ENCODE measurements around the gene RNF150.

Gene RNF150

DNA sequence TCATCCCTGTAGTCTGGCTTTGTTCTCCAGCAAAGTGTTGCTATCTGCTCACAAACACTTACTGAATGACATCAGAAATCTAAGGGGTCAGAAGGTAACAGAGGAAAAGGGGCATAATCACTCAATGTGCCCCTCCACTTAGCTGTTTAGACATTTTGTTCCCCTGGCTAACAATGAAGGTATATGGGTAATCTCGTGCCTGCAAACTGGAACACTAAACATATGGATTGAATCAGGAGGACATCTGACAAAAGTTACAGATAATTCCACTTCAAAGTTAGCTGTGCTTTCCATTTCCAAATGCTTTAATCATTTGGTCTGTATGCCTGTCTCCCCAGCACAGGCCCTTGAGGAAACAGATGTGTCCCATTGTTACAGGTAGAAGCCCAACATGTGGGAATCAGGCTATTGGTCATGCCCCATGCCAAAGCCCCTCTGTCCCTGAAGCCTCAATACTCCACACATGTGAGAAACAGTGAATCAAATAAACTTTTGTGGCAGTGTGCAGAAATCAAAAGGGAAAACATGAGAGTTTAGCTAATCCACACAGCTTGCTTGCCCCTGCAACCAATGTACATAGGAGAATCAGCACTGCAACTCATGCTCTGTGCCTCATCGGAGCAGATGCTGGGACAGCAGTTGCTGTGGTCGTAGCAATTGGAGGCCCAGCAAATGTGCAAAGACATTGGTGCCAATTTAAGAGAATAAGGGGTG, 111.7 kb downstream of the RNF150 start:
- no peak for DNase-seq

- DNase-seq, result no peak
Measured at GRCh38 chr4:141020801-141021261, 112.4 kb downstream of the RNF150 start.

- no peak for DNase-seq
Measured at GRCh38 chr4:141019768-141020167, 113.5 kb downstream of the RNF150 start.

DNA sequence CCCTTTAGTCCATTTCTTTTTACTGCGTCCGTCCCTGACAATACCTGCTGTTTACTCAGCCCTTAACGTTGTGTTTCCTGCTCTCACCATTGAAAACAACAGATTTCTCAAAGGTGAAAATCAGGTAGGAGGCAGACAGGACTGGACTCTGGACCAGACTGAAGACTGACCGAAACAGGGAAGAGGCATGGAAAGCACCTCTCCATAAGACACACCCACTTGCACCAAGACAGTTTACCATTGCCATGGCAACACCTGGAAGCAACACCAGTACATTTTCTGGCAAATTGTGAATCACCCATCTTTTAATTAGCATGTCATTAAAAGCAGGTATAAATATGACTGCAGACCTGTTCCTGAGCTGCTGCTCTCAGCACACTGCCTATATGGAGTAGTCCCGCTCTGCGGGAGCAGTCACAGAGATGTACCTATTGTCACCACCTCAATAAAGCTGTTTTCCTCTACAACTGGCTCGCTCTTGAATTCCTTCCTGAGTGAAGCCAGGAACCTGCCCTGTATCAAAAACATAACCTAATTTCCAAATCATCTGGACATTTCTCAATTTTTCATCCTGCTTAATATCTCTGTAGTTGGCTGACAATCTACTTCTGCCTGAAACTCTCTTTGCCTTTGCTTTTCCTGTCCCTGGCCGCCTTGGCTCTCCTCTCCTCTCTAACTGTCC, 117.0 kb downstream of the RNF150 start:
- no peak for DNase-seq

DNA sequence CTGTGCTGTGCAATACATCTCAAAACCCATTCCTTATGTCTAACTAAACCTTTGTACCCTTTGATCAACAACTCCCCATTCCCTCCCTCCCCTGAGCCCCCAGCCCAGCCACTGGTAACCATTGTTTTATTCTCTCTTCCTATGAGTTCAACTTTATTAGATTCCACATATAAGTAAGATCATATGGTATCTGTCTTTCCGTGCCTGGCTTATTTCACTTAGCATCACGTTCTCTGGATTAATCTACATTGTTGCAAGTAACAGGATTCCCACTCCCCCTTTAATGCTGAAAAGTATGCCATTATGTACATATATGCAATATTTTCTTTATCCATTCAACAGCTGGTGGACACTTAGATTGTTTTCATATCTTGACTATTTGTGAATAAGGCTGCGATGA, 119.4 kb downstream of the RNF150 start:
- DNase-seq, result no peak

DNA sequence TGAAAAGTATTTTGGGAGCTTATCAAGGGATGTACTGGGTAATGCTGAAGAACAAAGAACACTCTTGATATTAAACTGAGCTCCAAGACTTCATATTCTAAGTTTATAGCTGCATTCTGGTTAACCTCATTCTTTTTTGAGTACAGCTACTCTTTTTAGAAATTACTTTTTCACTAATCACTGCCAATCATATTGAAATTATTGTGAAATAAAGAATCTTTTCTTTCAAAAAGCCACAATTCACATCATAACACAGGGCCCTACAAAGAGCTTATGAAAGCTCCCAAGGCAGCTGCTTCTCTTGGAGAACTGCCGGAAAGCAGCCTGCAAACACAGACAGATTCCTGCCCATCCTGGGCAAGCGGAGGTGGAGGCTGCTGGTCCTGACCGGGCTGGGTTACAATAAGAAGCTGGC, 121.4 kb downstream of the RNF150 start:
- no peak for DNase-seq

DNA sequence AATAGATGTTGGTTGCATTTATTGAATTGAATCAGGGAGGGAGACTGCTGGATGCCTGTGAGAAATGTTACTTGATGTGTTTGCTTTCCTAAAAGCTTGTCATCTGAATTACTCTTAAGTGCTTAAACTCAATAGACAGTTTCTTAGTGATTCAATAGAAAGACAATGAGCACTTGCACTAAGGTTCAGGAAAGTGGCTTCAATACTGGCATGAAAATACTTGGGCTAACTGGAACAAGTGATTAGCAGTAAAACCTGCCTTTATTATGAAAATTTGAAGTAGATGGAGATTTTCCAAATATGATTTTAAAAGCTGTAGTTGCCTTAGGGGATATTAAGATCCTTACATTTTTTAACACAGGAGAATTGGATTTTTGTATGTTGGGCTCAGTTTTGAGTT, 123.3 kb downstream of the RNF150 start:
- no peak for DNase-seq

- DNase-seq, result no peak
Measured at GRCh38 chr4:141009129-141009528, 124.1 kb downstream of the RNF150 start.

GRCh38 chr4:141006242-141006802, 126.9 kb downstream of the RNF150 start:
- no peak for DNase-seq

GRCh38 chr4:141004823-141005222, 128.4 kb downstream of the RNF150 start:
- no peak for DNase-seq

DNA sequence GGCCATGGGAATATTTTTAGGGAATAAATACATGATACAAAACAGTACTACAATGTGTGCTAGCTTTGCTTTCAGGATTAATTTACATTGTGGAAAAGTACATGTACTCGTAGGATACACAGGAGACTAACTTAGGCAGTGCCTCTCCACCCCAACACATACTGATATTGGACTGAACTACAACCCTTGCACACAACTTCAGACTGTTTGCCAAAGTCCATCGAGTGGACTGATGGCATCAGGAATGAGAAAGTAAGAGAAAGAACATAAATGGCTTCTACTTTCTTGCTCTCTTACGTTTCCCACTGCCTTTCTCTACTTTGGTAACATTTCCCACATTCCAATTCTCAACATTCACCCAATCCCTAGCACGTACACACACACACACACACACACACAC, 130.1 kb downstream of the RNF150 start:
- no peak for DNase-seq

GRCh38 chr4:141002323-141002805, 130.9 kb downstream of the RNF150 start:
- no peak for DNase-seq

GRCh38 chr4:140996766-140997165, 136.5 kb downstream of the RNF150 start:
- no peak for DNase-seq

- DNase-seq, result no peak
Measured at GRCh38 chr4:140995058-140995457, 138.2 kb downstream of the RNF150 start.

GRCh38 chr4:140994015-140994414, 139.3 kb downstream of the RNF150 start:
- no peak for DNase-seq

- no peak for DNase-seq
Measured at GRCh38 chr4:140993370-140993769, 139.9 kb downstream of the RNF150 start.

DNA sequence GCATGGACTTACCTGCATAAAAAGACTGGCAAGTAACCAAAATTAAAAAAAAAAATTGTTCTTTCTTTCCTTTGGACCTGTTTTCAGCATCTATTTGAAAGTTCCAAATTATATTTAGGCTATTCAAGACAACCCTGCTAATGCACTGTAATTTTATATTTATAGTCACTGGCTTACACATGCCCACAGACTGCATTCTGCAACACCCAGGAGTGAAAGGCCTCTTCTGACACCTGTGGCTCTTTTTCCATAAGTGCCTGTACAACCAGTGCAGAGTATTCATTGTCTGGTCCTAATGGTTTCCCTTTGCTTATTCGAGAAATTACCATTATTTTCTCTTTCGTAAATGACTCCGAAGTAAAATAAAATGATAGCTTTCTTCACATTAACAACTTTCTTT, 143.3 kb downstream of the RNF150 start:
- no peak for DNase-seq

- no peak for DNase-seq
Measured at GRCh38 chr4:140986045-140986444, 147.2 kb downstream of the RNF150 start.

DNA sequence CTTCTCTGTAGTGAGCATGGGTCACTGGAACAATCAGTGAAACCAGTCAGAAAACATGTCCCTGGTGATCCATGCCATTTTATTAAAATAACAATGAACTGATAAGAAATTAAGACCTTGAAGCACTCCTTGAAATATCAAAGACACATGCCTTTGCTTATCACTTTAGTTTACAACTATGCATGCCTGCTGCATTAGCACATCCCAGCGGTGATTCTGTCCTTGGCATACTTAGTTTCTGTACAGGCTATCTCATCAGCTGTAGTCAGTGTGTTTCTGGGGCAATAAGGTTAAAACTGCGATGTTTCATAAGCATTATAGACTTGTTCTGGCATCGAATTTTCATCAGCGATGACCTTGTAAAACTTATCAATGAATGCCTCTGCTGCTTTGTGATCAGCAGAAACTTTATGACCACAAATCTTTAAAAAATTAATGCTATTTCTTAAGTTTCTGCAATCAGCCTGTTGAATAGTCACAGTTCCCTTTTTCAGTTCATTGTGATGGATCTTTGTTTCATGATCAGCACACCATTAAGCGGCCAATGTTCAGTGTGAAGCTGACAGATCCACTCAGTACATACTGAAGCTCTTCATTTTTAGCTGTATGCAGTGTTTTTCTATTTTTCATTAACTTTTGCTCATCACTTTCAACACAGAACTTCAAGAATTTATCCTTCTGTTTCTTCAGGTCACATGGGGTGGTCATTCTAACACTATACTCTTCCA, 150.5 kb downstream of the RNF150 start:
- DNase-seq, result no peak

DNA sequence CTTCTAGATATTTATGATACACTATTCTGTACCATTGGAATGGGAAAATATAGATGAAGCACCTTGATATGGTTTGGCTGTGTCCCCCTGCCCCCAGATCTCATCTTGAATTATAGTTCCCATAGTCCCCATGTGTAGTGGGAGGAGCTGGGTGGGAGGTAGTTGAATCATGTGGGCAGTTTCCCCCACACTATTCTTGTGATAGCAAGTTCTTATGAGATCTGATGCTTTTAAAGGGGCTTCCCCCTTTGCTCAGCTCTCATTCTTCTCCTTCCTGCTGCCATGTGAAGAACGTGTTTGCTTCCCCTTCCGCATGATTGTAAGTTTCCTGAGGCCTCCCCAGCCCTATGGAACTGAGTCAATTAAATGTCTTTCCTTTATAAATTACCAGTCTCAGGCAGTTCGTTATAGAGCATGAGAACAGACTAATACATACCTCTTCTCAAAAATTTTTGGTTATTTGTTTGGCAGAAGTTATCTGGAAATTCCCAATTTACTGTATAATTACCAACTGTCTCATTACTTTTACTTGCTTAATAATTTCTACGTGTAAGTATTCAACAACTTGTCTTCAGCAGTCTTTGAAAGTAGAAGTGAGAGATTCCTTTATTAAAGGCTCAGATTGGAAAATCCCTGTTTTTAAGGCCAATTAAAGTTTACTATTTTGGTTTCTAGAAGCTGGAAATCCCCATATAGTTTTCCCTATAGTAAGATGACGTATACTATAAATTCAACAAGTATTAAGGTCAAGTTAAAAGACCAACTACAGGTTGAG, 152.7 kb downstream of the RNF150 start:
- no peak for DNase-seq

GRCh38 chr4:140976768-140977167, 156.5 kb downstream of the RNF150 start:
- no peak for DNase-seq

- no peak for DNase-seq
Measured at GRCh38 chr4:140971077-140971792, 162.0 kb downstream of the RNF150 start.
